GM12878 (cell line): Measurements from ENCODE around the gene TSKU. TPM values are rescaled to one million over a fixed set of nuclear protein-coding genes. Genes with fewer than 3 reads are reported as not detected.
"Not testable (repeated sequence)": the region's sequence is repeated elsewhere in the genome, so short reads cannot be mapped to it uniquely, and the experiment has no call there.

Experiments used
- ATAC-seq: fragments of 200-7000 bp; cut with Tn5 transposase; 3 replicates; pipeline ENCODE4 v1.9.1; 2020; ENCODE audit warnings: mild to moderate bottlenecking, moderate library complexity
- BruUV-seq: library from RNA; stranded (reverse); fragments of 400-500 nt; replicated peaks from 2 replicates; lab custom pipeline; 2021; lab: Mats Ljungman, UMichigan
- CTCF ChIA-PET: fragments of 300-600 bp; sonication (Branson Sonifier 250); formaldehyde crosslinking; extraction: SDS; loops from one replicate; lab custom pipeline; 2021; ENCODE audit warnings: inconsistent platforms; lab: Yijun Ruan, JAX
- POLR2A ChIA-PET: fragments of 350-600 bp; formaldehyde crosslinking; extraction: SDS; loops from one replicate; lab custom pipeline; 2021; ENCODE audit warnings: inconsistent platforms; lab: Charles Lee
- RAD21 ChIA-PET: fragments of 300-600 bp; sonication (Branson Sonifier 250); formaldehyde crosslinking; loops from one replicate; lab custom pipeline; 2023; ENCODE audit warnings: antibody characterized with exemption; ENCODE audit not compliant: unreplicated experiment; lab: Charles Lee
- SMC1A ChIA-PET: fragments of 300-600 bp; sonication (Branson Sonifier 250); formaldehyde crosslinking; loops from one replicate; lab custom pipeline; 2023; ENCODE audit not compliant: unreplicated experiment, uncharacterized antibody; lab: Charles Lee
- DNase-seq: peaks from one replicate; pipeline ENCODE4 v3.0.0-alpha.2; 2011; ENCODE audit warnings: low read depth, low spot score
- FAIRE-seq: peaks from 3 replicates; lab custom pipeline; 2011; peaks lifted over from hg19 to GRCh38; lab: Jason Lieb, UNC
- H2AFZ ChIP-seq: 2 replicates; pipeline ENCODE4 v1.6.0; 2011; ENCODE audit warnings: low read depth, low read length, control low read depth; ENCODE audit not compliant: control insufficient read depth
- H3K27ac ChIP-seq: 2 replicates; pipeline ENCODE4 v1.5.1; 2011; ENCODE audit warnings: control low read depth; ENCODE audit not compliant: control insufficient read depth, insufficient read depth
- H3K27me3 ChIP-seq, 2 experiments: replicated peaks in 1 of 2; 2 replicates each; pipeline versions ENCODE4 v1.6.0 to v1.6.1; 2011; ENCODE audit warnings: low read length in 1 of 2; ENCODE audit not compliant: control insufficient read depth in 2 of 2, insufficient read depth in 2 of 2
- H3K36me3 ChIP-seq, 2 experiments: 2 replicates each; pipeline ENCODE4 v1.5.1; 2011; ENCODE audit warnings: low read length in 1 of 2; ENCODE audit not compliant: control insufficient read depth in 2 of 2, insufficient read depth in 2 of 2
- H3K4me1 ChIP-seq: 2 replicates; pipeline ENCODE4 v1.6.1; 2011; ENCODE audit warnings: mild to moderate bottlenecking, low read length, moderate library complexity, mixed read lengths; ENCODE audit not compliant: control insufficient read depth, insufficient read depth
- H3K4me2 ChIP-seq: 2 replicates; pipeline ENCODE4 v1.6.0; 2011; ENCODE audit warnings: control low read depth; ENCODE audit not compliant: control insufficient read depth, insufficient read depth
- H3K4me3 ChIP-seq: fragments of 200-600 bp; sonication (generic); 2 replicates; pipeline ENCODE4 v1.5.1; 2016
- H3K79me2 ChIP-seq: 2 replicates; pipeline ENCODE4 v1.6.0; 2011; ENCODE audit warnings: low read length; ENCODE audit not compliant: control insufficient read depth, insufficient read depth
- H3K9ac ChIP-seq: 2 replicates; pipeline ENCODE4 v1.8.0; 2011; ENCODE audit warnings: low read length, control low read depth, mixed read lengths; ENCODE audit not compliant: control insufficient read depth, insufficient read depth
- H3K9me3 ChIP-seq: replicated peaks from 3 replicates; pipeline ENCODE4 v1.5.1; 2011; ENCODE audit warnings: mild to moderate bottlenecking, low read length; ENCODE audit not compliant: control insufficient read depth, insufficient read depth
- H4K20me1 ChIP-seq: 2 replicates; pipeline ENCODE4 v1.6.0; 2011; ENCODE audit not compliant: control insufficient read depth, insufficient read depth
- ATF7 ChIP-seq: fragments of 450-650 bp; IDR thresholded peaks from 2 replicates; pipeline ENCODE4 v1.6.1; 2016; ENCODE audit warnings: low read depth, mild to moderate bottlenecking
- CUX1 ChIP-seq: IDR thresholded peaks from 2 replicates; pipeline ENCODE4 v1.6.1; 2012; ENCODE audit warnings: improper control_type of control experiment, low read depth, low read length; ENCODE audit not compliant: insufficient replicate concordance
- E2F4 ChIP-seq: IDR thresholded peaks from 2 replicates; pipeline ENCODE4 v1.6.1; 2012; ENCODE audit warnings: low read depth, low read length, improper control_type of control experiment
- SP1 ChIP-seq: IDR thresholded peaks from one replicate; pipeline ENCODE4 v1.6.1; 2011; ENCODE audit warnings: low read depth, low read length
- USF1 ChIP-seq: IDR thresholded peaks from 2 replicates; pipeline ENCODE4 v1.6.1; 2011; ENCODE audit warnings: borderline replicate concordance, low read depth, mild to moderate bottlenecking, moderate library complexity, mixed read lengths, low read length; ENCODE audit not compliant: insufficient read depth; ENCODE audit errors: extremely low read length
- WGBS: methylation state at CpG from one replicate; pipeline ENCODE4 v1.1.6; 2016; ENCODE audit warnings: low lambda C conversion rate; ENCODE audit not compliant: insufficient replicate concordance, insufficient coverage; ENCODE audit errors: missing lambda C conversion rate; 5-methylcytosine and 5-hydroxymethylcytosine counted together
- in situ Hi-C: fragments of 300-500 bp; cut with MboI; formaldehyde crosslinking; loops from 9 replicates; pipeline ENCODE4 v1.14.3; 2018; ENCODE audit warnings: mixed read lengths
- intact Hi-C: fragments of 100-400 bp; cut with micrococcal nuclease; formaldehyde crosslinking; loops from one replicate; pipeline ENCODE4 v1.14.2; 2022; ENCODE audit not compliant: unreplicated experiment
- polyA plus RNA-seq, 11 experiments: library from polyadenylated mRNA; depleted of rRNA in 4 of 11; unstranded in 6 of 11; stranded (reverse) in 5 of 11; fragments of >200 nt; fragmentation: Nextera tagmentation in 4 of 11; fragmentation: Illumina TruSeq in 1 of 11; extraction: Ambion mirVana in 4 of 11; extraction: Trizol in 1 of 11; gene quantifications; 1 replicate in 1 of 11; 2 replicates in 10 of 11; pipeline versions ENCODE4 v1.2.1 to v1.2.3, GENCODE V29; 2011 to 2016; ENCODE audit warnings: inconsistent platforms in 2 of 11, missing spikeins in 2 of 11, low read depth in 1 of 11
- total RNA-seq, 4 experiments: library from RNA; depleted of rRNA in 3 of 4; stranded (reverse); fragments of >200 nt in 3 of 4; fragmentation: Illumina TruSeq in 1 of 4; extraction: Trizol in 1 of 4; gene quantifications; 2 replicates each; pipeline versions ENCODE4 v1.2.1 to v1.2.3, GENCODE V29; 2013 to 2021

TSKU gene
- total and polyA plus RNA-seq, 10 of the 15 experiments (the other 5 are each of a cell fraction or from before 2014, with no cell fraction given): 0.04 to 1.5 (median 0.62) TPM

GRCh38 chr11:76820184-76820566, 37.0 kb downstream of the TSKU start (continued):
- TF ChIP-seq CUX1 (no peak), E2F4 (no peak), ATF7 (no peak), USF1 (no peak), SP1 (no peak)
- TF ChIP-seq, all 136 proteins: peak for 0

- POLR2A ChIA-PET: not testable (repeated sequence)
These were observed 38.2 kb downstream of the TSKU start for GRCh38 chr11:76821396-76821795.

More at GRCh38 chr11:76821396-76821795, 38.2 kb downstream of the TSKU start:
- H2AFZ ChIP-seq, ATAC-seq, H3K27ac ChIP-seq, H3K9me3 ChIP-seq, FAIRE-seq, H3K27me3 ChIP-seq, H4K20me1 ChIP-seq, CTCF ChIA-PET, H3K4me1 ChIP-seq, H3K4me2 ChIP-seq, H3K79me2 ChIP-seq, BruUV-seq, intact Hi-C loops, H3K4me3 ChIP-seq, RAD21 ChIA-PET, H3K9ac ChIP-seq, H3K36me3 ChIP-seq, in situ Hi-C loops, DNase-seq: not testable (repeated sequence)
- SMC1A ChIA-PET: interaction anchor here (1.2 kb wide), 1 partner anchor 9 kb away, joined by 5 read pairs; no protein-coding TSS in a partner anchor
- 92% methylated on average over 15 of the region's 29 CpGs for WGBS
